ENCODE data around the gene LSAMP. TPM values are rescaled to one million over a fixed set of nuclear protein-coding genes. Genes with fewer than 3 reads are reported as not detected.

Gene LSAMP
- polyA plus RNA-seq, 3 donors, result 12.4 to 12.8 (median 12.5) TPM

DNA sequence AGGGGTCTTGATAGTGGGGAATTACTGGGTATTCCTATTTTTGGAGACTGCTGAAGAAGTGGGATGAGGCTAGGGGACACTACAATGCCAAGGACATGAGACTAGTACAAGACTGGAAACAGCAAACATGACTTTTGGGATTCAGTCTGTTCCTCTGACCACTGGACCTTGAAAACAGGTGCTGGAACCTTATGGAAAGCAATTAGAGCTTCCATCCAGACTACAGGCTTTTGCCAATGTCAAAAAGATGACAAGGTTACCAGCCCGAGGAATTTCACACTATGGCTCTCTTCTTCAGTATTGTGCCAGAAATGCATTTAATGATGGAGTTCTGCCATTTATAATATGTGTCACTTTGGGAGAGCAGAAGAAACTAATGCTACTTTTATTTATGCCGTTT, 539.4 kb downstream of the LSAMP start:
- DNase-seq, result no peak

DNA sequence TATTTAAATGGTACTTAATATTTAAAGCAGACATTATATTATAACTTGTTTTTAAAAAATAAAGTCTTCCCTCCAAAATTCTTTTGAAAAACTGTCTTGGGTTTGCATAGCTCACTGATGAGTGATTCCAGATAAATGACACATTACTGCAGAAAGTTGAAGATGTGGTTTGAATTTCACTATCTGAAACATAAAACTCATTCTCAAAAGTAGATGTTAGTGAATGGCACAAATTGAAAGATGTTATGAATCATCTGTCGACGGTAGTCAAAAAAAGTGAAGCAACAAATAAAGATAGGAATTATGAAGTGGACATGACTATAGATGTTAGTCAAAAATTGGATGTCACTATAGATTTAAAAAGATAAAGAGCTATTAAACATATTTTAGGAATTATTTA, 541.4 kb downstream of the LSAMP start:
- no peak for DNase-seq

DNA sequence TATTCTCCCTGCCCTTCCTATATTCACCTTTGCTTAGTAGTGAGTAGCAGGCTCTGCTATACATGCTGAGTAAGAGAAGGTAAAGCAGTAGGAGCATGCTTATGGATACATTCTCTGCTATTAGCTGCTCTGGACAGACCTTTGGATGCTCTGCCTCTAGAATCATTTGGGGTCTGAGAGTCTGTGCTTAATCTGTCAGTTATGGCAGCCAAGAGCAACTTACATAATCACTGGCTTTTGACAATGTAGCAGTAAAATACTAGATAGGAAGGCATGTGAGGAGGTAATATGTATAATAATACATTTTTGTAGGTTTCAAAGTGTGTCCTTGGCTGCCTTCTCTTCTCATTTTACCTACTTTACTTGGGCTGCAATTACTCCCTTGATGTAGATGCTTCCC, 544.3 kb downstream of the LSAMP start:
- no peak for DNase-seq

DNA sequence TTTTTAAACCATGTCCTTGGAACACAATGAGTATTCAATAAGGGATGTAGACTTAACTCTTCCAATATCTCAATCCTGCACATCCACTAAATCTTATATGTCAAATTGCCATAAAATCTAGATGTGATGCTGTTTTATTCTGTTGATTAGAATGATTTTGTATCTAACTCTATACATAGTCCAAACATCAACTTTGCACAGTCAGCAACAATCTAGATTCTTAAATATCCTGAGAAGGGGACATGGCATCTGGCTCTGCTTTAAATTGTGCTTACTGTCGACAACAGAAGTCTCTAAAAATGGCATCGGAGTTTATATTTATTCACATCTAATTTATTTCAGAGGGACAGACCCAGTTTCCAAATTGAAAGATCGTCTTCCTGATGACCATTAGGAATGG, 545.8 kb downstream of the LSAMP start:
- DNase-seq, result no peak

DNA sequence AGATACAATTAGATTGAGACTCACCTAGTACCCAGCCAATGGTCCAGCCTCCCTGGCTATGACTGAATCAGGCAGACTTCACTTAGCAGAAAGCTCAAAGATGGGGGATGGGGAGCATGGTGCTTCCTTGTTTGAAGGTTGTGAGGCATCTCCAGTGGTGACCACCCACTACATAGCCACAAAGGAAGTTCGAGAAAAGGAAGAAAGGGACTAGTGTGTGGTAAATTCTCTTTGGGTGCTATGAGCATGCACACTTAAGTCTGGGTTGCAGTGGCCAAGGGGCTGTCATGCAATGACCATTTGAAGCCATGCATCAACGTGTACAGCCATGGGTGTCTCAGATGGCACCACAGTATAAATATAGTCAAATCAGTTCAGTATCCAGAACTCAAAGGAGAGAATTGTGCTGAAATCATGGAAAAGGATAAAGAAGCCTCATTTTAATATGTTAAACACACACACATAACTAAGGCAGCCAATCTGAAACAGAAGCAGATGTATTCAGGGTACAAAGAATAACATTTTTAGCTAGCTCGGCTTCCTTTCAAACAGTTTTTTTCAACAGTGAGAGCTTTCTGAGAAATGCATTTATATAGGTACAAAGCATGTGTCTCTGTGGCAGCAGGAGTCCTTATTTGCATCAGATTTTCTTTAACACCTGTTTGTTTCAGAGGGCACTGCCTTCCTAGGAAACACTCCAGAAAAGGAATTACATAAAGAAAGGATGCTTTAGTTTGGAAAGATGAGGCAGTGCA, 546.5 kb downstream of the LSAMP start:
- no peak for DNase-seq

DNA sequence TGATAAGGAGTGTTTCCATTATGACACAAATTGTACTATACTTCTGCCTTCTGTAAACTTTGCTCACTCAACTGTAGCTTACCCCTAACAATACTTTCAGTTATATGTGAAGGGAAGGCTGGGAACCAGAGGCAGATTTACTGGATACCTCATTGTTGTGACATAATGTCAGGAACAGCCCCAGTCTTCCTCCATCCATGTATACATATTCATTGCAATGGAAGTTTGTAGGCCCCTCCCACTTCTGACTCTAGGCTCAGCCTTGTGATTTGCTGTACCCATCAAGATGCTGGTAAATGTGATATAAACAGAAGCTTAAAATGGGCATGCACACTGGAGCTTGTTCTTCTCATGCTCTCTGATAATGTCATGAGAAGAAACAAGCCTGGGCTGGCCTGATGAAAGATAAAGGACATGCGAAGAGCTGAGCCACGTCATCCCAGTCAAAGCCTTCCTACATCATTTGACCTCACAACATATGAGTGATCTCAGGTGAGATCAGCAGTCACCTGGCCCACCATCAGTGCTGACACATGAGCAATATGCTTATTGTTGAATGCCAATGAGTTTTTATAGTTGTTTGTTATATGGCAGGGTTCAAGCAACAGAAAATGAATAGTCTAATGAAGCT, 554.2 kb downstream of the LSAMP start:
- DNase-seq, result no peak

DNA sequence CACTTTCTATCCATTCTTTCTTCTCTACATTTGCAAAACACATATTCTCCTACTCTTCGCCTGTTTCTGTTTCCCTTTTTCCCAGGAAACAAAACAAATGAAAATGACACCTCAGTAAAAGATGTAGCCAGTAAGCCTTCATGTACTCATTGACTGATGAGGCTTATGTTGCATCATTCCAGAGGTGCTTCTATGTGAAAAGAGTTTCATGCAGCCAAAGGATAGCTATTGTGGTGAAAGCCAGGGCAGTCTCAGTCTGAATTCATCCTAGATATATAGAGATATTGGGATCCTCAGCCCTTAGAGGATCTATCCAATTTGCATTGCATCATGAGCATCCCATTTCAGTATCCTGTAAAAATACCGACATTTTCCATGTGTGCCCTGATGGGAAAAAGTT, 554.7 kb downstream of the LSAMP start:
- DNase-seq, result no peak

DNA sequence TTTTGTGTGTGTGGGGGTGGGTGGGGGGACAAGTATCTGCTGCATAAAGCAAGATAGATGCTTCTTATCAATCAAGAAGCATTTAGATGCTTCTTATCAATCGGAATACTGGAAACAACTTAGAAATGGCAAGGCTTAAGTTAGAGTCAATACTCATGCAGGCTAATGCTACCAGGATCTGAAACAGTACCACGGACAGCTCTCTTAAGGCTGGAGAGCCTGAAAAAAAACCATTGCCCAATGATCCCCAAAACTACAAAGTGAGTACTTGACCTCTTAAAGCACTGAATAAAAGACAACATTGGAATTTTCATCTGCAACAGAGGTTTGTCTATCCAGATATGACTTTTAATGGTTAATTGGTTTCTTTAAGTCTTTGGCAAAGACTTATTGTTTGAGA, 559.7 kb downstream of the LSAMP start:
- no peak for DNase-seq

DNA sequence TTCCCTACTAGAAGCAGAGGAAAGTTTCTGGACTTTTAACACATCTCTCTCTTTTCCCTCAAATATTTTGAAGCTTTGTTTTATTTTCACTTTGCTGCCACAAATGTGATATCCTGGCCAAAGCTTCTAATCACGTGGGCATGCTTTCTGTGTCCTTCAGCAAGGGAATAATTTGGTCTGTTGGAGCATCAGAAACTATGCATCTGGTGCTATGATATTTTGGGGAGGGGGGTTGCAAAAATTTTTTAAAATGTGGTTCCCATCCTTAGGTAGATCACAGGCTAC, 567.7 kb downstream of the LSAMP start:
- no peak for DNase-seq

DNA sequence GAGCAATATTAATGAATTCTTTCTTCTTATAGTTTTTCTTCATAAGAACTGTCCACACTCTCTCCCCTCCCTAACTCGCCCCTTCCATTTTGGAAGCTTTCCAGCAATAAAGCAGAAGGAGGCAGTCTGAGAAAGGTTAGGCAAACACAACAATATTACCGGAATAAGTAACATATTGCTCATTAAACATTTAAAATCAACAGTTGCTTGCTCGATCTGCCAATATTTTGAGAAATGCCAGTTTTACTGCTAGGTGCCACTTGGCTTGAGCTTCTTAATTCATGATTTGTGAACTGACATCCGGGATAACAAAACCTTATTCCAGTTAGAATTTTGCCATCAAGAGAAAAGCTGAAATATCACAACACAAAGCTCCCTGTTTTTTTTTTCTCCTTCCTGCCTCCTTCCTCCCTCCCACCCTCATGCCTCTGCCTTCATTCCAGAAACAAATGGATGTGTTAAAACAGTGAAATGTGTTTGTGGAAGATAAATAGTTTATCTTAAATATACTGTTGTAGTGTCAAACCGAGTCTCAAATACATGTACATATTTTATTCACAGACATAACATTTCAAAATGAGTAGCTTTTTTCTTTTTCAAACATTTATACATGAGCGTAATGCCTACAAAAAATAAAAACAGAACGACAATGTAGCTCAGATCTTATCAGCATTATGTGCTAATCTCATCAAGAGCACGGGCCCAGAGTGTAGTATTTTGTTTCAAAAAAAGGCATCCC, 568.2 kb downstream of the LSAMP start:
- no peak for DNase-seq

DNA sequence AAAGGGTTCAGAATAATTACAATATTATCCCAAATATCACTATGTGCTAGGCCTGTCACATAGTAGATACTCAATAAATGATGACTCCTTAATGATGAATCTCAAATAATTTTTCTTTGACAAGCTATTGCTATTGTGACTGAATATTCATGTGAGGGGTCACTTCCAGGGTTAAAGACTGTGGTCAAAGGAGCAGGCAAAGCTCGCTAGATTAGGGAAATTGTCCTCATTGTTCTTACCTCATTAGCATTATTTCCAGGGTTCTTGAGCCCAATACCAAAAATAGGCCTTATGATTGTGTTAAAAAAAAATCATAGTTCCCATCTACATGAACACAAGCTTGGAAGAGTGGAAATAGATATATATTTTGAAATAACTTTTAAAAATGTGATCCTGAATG, 569.8 kb downstream of the LSAMP start:
- DNase-seq, result no peak

DNA sequence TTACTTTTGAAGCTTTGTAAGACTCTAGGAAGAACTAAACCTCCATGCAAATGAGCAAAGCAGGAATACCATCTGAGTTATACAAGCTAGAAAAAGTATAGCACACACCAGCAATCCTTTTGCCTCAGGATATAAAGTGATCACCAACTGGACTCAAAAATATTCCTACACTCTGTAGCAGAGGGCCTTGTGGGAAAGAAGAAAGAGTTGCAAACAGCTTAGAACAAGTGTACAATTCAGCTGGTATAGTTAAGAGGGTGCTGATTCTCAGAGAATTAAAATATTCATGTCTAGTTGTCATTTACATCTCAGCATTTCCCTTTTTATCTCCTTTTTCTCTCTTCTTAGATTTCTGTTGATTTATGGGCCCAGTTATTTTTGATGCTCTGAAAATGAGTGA, 573.6 kb downstream of the LSAMP start:
- no peak for DNase-seq

DNA sequence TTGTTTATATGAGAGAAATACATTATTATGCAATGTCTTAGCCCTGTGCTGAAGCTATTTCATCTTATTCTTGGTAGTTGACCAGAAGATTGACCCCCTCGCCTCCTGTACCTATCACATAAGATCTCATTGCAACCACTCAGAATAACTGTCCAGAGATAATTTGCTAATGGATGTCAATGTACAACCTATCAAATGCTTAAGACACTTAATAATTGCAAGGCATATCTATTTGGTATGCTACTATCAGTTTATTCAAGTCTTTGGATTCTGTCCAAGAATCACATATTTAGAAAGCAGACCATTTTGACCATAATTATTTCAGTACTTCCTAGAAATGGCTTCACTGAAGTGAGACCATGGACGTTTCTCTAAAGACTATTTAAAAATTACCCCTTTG, 580.4 kb downstream of the LSAMP start:
- no peak for DNase-seq

DNA sequence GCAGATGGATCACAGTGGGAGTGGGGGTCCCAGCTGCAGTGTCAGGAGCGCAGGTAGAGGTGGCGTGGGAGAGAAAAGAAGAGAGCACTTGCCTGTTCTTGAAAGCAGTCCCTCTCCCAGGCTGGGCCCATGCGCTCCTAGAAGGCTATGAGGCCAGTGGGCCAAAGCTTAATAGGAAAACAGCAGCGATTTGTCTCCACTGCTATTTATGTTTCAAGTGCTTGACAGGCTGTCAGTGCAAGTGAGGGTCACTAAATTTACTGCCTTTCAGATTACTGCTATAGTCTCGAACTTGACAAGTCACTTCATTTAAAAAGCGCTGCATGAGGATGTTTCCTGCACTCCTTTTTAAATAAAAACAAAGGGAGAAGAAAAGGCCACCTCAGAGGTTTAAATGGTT, 582.4 kb downstream of the LSAMP start:
- DNase-seq, result no peak

DNA sequence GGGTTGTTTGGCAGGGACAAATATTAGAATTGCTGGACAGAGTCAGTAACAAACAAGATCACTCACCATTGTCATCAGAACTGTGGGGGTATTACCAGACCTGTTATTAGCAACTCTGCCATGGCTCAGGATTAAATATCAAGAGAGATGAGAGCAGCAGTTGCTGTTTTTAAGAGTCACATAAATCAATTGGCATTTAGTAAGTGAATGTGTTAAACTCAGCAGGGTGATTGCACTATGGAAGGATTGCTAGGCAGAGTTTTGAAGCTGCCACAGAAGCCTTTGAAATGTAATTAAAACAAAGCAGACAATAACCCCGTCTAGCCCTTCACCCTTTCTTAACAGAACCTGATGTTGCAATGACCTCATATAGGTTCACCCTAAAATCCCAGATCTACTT, 583.2 kb downstream of the LSAMP start:
- DNase-seq, result no peak

DNA sequence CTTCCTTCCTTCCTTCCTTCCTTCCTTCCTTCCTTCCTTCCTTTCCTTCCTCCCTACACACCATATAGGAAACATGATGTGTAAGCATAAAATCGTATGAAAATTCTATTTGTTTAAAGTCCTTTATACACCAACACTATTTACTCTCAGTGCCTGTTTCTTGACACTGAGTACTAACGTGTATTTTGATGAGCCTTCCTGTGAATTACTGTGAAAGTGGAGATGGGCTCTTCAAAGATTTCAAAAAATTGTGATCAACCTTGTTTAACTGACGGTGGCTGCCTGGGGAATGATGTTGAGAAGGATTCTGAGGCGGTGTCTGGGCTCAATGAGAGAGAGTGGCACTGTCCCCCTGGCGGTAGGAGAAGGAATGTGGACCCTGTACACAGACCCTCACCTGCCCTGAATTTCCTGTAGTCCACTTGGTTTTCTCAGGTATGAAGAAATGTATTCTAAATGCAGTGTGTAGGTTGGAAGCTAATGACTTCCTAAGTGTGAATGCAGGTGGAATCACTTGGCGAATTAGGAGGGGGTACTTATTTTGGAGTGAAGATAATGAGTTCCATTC, 584.0 kb downstream of the LSAMP start:
- DNase-seq, result no peak

DNA sequence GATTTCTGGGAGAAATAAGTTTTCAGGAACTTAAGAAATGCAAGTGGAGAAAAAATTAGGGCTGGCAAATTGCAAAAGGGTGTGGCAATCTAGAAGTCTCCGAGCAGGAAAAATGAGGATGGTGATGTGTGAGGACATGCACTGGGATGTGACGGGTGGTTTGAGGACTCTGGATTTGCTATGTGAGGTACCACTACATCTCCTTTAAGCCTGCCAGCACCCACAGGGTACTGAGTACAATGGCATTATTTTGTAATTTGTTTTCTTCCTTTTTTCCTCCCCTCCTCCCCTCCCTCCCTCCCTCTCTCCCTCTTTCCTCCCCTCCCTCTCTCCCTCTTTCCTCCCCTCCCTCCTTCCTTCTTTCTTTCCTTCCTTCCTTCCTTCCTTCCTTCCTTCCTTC, 584.5 kb downstream of the LSAMP start:
- no peak for DNase-seq

DNA sequence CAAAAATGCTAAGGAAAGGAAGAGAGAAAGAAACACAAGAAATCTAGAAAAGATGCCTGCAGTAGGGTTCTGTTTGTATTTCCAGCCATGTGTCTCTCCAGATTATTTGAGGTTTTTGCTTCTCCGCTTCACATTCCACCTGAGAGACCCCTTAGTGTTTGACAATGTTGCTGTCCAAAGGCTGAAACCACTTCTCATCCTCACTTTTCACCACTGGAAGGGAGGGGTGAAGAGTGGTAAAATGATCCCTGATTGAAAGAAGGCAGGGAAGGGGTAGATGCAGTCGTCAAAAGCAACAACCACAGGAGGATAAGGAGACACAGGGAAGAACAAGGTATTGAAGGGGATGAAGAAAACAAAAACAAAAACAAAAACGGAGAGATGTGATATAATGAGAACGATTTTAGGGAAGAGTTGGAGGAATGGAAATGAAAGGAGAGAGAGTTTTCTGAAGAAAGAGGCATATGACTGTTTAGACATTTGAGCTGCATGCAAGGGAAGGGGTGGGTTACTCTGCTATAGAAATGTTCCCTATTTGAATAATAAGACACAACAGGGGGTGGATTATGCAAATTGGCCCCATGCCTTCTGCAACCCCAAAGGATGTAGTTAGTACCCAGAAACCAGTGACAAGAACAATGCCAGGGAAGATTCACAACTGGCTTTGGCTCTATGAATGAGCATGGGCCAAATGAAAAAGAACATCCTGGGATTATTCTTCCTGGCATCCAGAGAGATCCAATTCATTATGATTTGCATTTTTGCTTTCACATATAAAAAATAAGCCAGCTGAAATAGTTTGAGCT, 586.1 kb downstream of the LSAMP start:
- peak; percentile 52 for DNase-seq

DNA sequence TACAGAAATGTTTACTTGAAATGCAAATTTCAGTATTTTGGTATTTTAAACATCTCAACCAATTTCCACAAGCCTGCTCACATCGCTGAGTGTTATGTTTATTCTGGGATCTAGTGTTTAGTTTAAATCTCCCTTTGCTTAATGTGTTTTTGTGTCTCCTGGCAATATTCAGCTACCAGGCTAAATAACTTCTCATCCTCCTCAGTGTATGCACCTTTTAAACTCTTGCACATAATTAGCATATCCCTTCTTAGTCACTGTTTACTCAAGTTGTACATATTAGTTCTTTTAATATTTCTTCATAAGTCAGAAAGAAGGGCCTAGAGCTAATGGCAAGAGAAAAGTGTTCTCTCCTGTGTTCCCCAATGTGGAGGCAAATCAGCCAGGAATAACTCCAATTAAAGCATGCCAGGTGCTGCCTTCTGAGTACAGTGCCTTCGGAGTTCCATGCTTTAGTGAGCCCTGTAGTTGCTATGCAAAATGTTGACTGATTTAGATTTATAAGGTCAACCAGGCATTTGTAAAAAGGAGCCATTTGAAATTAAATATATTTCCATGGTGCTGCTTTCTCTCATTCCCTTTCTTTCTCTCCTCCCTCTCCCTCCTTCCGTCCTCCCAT, 587.7 kb downstream of the LSAMP start:
- no peak for DNase-seq

DNA sequence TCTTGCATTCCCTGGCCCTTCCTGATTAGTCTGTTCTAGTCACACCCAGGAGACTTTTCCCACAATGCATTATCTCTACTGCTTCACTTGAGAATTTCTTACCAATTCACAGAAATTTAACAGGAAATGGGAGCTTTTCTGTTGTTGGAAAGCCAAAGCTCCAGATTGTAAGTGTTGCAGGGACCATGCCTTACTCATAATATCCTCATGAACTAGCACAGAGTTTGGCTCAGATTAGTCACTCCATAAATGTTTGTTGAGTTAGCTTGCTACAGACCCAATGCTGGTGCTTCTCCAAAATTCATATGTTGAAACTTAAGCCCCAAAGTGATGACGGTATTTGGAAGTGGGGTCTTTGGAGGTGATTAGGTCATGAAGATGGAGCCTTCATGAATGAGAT, 589.4 kb downstream of the LSAMP start:
- DNase-seq, result no peak

DNA sequence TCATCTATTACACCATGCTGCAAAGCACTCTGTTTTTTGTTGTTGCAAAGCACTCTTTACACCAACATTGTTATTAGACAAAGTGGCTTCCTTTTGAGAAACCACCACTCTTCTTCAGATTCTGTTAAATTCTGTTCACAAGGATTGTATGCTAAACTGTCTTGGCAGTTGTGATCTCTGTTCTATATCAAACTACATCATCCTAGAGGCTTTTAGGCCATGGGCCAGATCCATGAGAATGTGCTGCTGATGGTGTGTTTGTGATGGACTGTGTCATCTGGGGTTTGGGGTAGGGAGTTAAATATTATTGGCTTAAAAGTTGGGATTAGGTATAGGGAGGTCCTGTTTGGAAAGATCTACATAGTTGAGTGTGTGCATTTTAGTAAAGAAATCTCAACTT, 592.2 kb downstream of the LSAMP start:
- no peak for DNase-seq

DNA sequence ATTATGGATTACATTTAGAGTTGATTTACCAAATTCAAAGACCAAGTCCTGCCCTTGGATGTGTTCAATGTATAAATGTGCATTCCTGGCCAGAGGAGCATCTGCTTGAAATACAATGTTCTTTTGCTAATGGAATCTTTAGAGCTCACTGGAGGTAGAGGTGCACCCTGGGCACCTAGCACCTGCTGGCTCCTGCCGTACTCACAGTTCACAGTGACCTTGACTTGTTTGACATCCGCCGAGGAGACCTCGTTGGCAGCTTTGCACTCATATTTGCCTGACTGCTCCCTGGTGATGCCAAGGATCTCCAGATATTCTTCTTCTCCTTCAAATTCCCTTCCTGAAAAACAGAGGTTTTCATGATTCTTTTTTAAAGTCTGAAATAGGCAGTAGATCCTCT, 593.0 kb downstream of the LSAMP start:
- DNase-seq, result no peak
